ENCODE results near the gene NUDT5. TPM values are rescaled to one million over a fixed set of nuclear protein-coding genes. Genes with fewer than 3 reads are reported as not detected.

Gene NUDT5
- total and polyA plus RNA-seq, 2 of the 13 experiments (the other 11 are each of a cell fraction or from before 2014, with no cell fraction given) = 79.6 to 134 TPM

DNA sequence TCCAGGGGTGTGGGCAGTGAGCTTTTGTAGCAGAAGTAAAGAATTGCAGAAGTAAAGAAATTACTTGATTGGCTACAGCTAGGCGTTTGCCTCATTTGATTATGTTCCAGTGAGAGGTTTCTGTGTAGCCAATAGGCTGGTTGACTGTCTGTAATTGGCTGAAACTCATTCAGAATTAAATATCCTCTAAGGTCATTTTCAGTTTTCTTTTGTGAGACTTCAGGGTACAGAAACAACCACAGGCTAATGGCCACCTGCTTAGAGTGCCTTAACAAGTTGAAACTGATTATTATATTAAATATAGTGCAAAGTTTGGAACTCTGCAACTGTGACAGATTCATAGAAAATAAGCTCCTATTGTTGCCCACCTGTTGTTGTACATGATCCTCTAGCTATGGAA, 55.7 kb downstream of the NUDT5 start:
- peaks cover 2 to 25% of the 10 kb centered on the region in 2 experiments; a peak in 4 of 5 replicates for H3K36me3 ChIP-seq (replicated peaks in 1 of 2; ENCODE audit: control insufficient read depth in 1 of 2, insufficient read depth in 2 of 2, low read length in 2 of 2)
- H3K9me3 ChIP-seq (ENCODE audit: low read length) = no peaks in the 10 kb centered on the region
- WGBS (ENCODE audit: low lambda C conversion rate) = 100% methylated on average over 1 of the region's 1 CpG
- no peak for TF ChIP-seq ZNF34 (CRISPR knock-in tag; IDR thresholded peaks at IDR 0.05; ENCODE audit: borderline replicate concordance)
- no peak for TF ChIP-seq HNRNPLL (IDR thresholded peaks at IDR 0.05; ENCODE audit: low read depth, low read length, poor library complexity, severe bottlenecking)
- TF ChIP-seq CREB1 (IDR thresholded peaks at IDR 0.05) = no peak
- TF ChIP-seq CREB1 (CRISPR knock-in tag; IDR thresholded peaks at IDR 0.05) = no peak
- no peak for TF ChIP-seq RFX5 (IDR thresholded peaks at IDR 0.05; ENCODE audit: low read depth, low read length)
- no peak for TF ChIP-seq MEIS2 (CRISPR knock-in tag; IDR thresholded peaks at IDR 0.05)
- TF ChIP-seq SRSF4 (IDR thresholded peaks at IDR 0.05; ENCODE audit: low read depth, low read length, poor library complexity, severe bottlenecking) = no peak
- TF ChIP-seq GLI4 (CRISPR knock-in tag; IDR thresholded peaks at IDR 0.05; ENCODE audit: borderline replicate concordance) = no peak
- TF ChIP-seq, protein P1, sequence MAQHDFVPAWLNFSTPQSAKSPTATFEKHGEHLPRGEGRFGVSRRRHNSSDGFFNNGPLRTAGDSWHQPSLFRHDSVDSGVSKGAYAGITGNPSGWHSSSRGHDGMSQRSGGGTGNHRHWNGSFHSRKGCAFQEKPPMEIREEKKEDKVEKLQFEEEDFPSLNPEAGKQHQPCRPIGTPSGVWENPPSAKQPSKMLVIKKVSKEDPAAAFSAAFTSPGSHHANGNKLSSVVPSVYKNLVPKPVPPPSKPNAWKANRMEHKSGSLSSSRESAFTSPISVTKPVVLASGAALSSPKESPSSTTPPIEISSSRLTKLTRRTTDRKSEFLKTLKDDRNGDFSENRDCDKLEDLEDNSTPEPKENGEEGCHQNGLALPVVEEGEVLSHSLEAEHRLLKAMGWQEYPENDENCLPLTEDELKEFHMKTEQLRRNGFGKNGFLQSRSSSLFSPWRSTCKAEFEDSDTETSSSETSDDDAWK (CRISPR knock-in tag; IDR thresholded peaks at IDR 0.05) = no peak
- no peak for TF ChIP-seq ZSCAN20 (CRISPR knock-in tag; IDR thresholded peaks at IDR 0.05; ENCODE audit: borderline replicate concordance)
- no peak overlapping the region for H3K27ac ChIP-seq (ENCODE audit: extremely low read length, insufficient read depth, low read length)
- H3K79me2 ChIP-seq (ENCODE audit: insufficient read depth, low read length) = no peaks in the 10 kb centered on the region
- no peak overlapping the region for H3K4me2 ChIP-seq (ENCODE audit: low read depth, low read length)
- DNase-seq (ENCODE audit: low spot score) = no peak
- H4K20me1 ChIP-seq (ENCODE audit: insufficient read depth, low read length) = no peaks in the 10 kb centered on the region
- ChIA-PET POLR2A (interaction anchor here (0.5 kb wide), 1 partner anchor 87 kb away, joined by 3 read pairs; no protein-coding TSS in a partner anchor), CTCF (ENCODE audit: low intra/inter-chr PET ratio, low total read pairs) (no interaction called here)
- intact Hi-C loops (cut with micrococcal nuclease; ENCODE audit: unreplicated experiment) = no loop called here
- no peak for ATAC-seq
- no peak for FAIRE-seq
- H2AFZ ChIP-seq (ENCODE audit: low read length) = no peak overlapping the region
- BruUV-seq (replicated peaks) = no TSS peak
- in situ Hi-C loops (cut with HindIII; ENCODE audit: extremely low pct_ligation_motif_present, low pct_unique_long_range_greater_than_20kb) = no loop called here
- no peak overlapping the region for H3K9ac ChIP-seq (ENCODE audit: insufficient read depth, low read depth, low read length)
- H3K4me3 ChIP-seq (replicated peaks in 1 of 3; ENCODE audit: insufficient read depth in 1 of 3, low read depth in 2 of 3, low read length in 3 of 3) = no peak overlapping the region
- no peaks in the 10 kb centered on the region for H3K4me1 ChIP-seq (ENCODE audit: insufficient read depth, low read length)
- H3K27me3 ChIP-seq (ENCODE audit: control insufficient read depth in 1 of 2, insufficient read depth in 2 of 2, low read length in 2 of 2) = no peaks in the 10 kb centered on the region

Data from HepG2 (cell line).